HAP-1 (cell line): ENCODE results near the gene SLC12A7.
A peak's percentile ranks its signal among the peaks of the same experiment; 100 is the strongest.

ENCODE experiments used
- DNase-seq, 2 experiments: peaks; one replicate each; pipeline ENCODE4 v3.0.0-alpha.2; 2016 to 2020; ENCODE audit warnings: low spot score in 2 of 2
- H3K27me3 ChIP-seq: fragments of 250-450 bp; sonication (Bioruptor Pico); 2 replicates; pipeline ENCODE4 v1.5.1; 2020; ENCODE audit warnings: low read depth, mild to moderate bottlenecking, moderate library complexity
- H3K36me3 ChIP-seq: fragments of 250-450 bp; sonication (Bioruptor Pico); replicated peaks from 2 replicates; pipeline ENCODE4 v1.5.1; 2020; ENCODE audit warnings: mild to moderate bottlenecking
- H3K4me1 ChIP-seq: fragments of 250-450 bp; sonication (Bioruptor Pico); 2 replicates; pipeline ENCODE4 v1.5.1; 2020; ENCODE audit warnings: mild to moderate bottlenecking
- H3K4me3 ChIP-seq: fragments of 250-450 bp; sonication (Bioruptor Pico); 2 replicates; pipeline ENCODE4 v1.5.1; 2020; ENCODE audit warnings: mild to moderate bottlenecking, moderate library complexity
- H3K9me3 ChIP-seq: fragments of 250-450 bp; sonication (Bioruptor Pico); 2 replicates; pipeline ENCODE4 v1.5.1; 2020; ENCODE audit warnings: mild to moderate bottlenecking, moderate library complexity
- in situ Hi-C: fragments of 300-500 bp; cut with MboI; formaldehyde crosslinking; loops from 3 replicates; pipeline ENCODE4 v1.14.3; 2020; ENCODE audit warnings: low sequenced_read_pairs, inconsistent platforms, mixed read lengths

SLC12A7 gene

DNA sequence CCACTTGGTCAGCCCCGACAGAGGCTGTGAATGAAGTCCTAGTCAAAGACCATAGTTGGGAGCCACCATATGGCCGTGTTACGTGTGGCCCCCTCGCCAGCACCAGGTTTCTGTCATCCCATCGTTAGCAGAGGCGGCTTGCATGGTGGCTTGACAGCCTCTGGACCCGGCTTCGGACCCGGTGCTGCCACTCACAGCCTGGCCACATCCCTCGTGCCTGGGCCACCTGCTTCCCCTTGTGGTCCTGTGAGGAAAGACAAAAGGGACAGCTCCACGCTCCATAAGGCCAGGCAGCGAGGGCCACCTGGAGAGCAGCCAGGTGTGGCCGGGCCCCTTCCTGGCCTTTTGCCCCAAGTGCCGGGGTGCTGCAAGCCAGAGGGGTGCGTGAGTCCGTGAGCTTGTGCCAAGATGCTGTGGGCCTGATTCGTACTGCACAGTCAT, 97.1 kb downstream of the SLC12A7 start:
- in situ Hi-C loops: no loop called here
- no peaks in the 10 kb centered on the region for H3K27me3 ChIP-seq
- no peaks in the 10 kb centered on the region for H3K4me1 ChIP-seq
- DNase-seq: no peak
- H3K4me3 ChIP-seq: no peak overlapping the region
- H3K9me3 ChIP-seq: no peaks in the 10 kb centered on the region
- H3K36me3 ChIP-seq: no peaks in the 10 kb centered on the region

DNA sequence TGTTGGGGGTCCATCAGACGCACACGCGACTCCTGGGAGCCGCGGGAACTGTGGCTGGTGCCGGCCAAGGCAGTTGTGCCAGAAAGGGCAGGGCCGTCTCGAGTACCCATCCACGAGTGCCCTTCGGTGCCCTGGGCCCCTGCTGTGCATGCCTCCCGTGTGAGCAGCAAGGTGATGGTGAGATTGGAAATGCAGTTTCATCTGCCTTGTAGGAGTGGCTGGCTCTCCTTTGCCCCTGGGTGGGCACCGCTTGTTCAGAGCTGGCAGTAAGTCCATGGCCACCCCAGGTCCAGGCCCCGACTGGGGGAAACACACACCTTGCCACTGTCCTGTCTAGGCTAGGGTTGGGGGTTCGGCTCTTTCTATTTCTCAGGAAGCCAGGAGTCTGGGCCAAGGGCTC, 97.5 kb downstream of the SLC12A7 start:
- Histone ChIP-seq H3K4me1 (no peaks in the 10 kb centered on the region), H3K4me3 (no peak overlapping the region), H3K9me3 (no peaks in the 10 kb centered on the region), H3K36me3 (no peaks in the 10 kb centered on the region), H3K27me3 (no peaks in the 10 kb centered on the region)
- no peak for DNase-seq
- in situ Hi-C loops: no loop called here

DNA sequence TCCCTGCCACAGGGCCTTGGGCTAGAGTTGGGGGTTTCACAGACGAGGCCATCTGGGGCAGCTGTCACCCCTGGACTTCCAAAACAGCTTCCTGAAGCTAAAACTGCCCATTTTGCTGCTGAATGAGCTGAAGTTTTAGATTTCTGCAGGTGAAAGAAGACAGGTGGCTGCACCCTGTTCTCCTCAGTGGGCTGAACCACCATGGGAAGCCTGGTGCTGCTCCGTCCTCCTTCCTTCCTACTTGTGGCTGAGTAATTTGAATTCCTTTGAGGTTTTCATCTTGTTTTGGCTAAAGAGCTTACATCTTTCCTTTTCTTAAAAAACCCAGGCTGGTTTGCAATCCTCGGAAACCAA, 97.9 kb downstream of the SLC12A7 start:
- no peaks in the 10 kb centered on the region for H3K9me3 ChIP-seq
- H3K4me1 ChIP-seq: no peaks in the 10 kb centered on the region
- H3K36me3 ChIP-seq: no peaks in the 10 kb centered on the region
- DNase-seq: no peak
- H3K27me3 ChIP-seq: no peaks in the 10 kb centered on the region
- no peak overlapping the region for H3K4me3 ChIP-seq
- in situ Hi-C loops: no loop called here

- in situ Hi-C loops: no loop called here
- Histone ChIP-seq H3K36me3 (no peaks in the 10 kb centered on the region), H3K4me3 (no peak overlapping the region), H3K9me3 (no peaks in the 10 kb centered on the region), H3K4me1 (no peaks in the 10 kb centered on the region), H3K27me3 (no peaks in the 10 kb centered on the region)
- no peak for DNase-seq
These were observed 98.5 kb downstream of the SLC12A7 start for GRCh38 chr5:1013238-1013947.

- no peak for DNase-seq
- no peaks in the 10 kb centered on the region for H3K36me3 ChIP-seq
- in situ Hi-C loops: no loop called here
- no peaks in the 10 kb centered on the region for H3K9me3 ChIP-seq
- H3K4me3 ChIP-seq: no peak overlapping the region
- H3K4me1 ChIP-seq: no peaks in the 10 kb centered on the region
- H3K27me3 ChIP-seq: no peaks in the 10 kb centered on the region
These were observed 99.0 kb downstream of the SLC12A7 start for GRCh38 chr5:1012900-1013237.

DNA sequence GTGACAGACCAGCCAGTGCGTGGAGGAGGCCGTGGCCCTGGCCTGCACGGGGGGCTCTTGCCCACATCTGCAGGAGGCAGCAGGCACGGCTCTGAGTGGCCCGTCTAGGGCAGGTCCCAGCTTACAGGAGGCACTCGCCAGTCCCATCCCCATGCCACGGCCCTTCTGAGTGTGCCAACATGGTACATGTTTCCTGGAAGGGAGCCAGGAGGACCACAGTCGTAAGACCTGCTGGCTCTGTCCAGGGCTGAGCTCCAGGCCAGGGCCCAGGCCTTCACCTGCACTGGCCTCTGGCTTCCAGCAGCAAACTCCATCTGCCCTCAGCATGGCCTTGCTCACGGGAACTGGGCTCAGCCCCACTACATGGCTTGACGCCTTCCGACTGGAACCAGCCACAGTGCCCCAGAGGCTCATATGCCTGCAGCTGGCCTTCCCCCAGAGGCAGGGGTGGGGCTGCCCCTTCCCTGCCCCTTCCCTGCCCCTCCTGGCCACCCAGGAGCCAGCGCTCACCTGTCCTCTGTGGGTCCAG, 99.5 kb downstream of the SLC12A7 start:
- DNase-seq: no peak
- no peaks in the 10 kb centered on the region for H3K9me3 ChIP-seq
- in situ Hi-C loops: no loop called here
- H3K4me1 ChIP-seq: no peaks in the 10 kb centered on the region
- H3K4me3 ChIP-seq: no peak overlapping the region
- no peaks in the 10 kb centered on the region for H3K27me3 ChIP-seq
- no peaks in the 10 kb centered on the region for H3K36me3 ChIP-seq

DNA sequence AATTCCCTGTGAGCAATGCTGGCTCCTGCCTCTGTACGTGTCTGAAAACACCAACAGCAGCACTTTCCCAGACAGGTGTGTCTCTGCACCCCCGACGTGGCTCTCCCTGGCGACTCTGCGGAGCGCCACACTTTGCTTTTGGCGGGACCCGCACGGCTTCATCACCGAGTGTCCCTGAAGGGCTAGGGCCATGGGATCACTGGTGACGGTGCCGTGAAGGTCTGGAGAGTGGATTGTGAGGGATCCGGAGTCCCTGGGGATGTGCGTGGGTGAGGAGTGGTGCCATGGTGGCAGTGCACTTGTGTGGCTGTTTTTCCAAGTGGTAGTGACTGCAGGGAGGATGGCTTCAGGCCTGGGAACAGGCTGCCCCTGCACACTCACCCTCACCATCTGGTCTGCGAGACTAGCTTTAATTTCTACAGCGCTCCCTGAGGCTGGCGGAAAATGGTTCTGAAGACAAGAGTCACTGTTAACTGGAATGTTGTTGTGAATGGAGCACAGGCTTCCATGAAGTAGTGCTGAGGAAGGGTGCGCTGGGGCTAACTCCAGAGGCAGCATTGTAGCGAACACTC, 100.0 kb downstream of the SLC12A7 start:
- in situ Hi-C loops: no loop called here
- H3K4me3 ChIP-seq: no peak overlapping the region
- no peaks in the 10 kb centered on the region for H3K27me3 ChIP-seq
- no peak for DNase-seq
- H3K9me3 ChIP-seq: no peaks in the 10 kb centered on the region
- H3K4me1 ChIP-seq: no peaks in the 10 kb centered on the region
- H3K36me3 ChIP-seq: no peaks in the 10 kb centered on the region

DNA sequence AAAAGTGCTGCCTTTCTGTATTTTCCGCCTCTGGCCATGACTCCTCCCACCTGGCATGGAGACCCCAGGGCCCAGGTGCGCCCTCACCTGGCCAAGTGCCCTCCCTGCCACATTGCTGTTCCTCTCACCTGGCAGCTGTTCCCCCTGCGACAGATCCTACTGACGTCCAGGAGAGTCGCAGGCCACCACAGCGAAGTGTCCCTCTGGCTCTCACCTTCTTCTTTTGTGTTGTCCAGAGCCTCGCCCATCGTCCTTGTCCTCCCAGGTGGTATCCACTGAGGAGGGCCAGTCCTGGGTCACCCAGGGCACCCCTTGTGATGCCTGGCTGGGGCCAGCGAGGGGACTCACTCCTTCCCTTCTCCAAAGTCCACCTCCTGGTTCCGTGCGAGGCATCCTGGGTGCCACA, 100.6 kb downstream of the SLC12A7 start:
- Histone ChIP-seq H3K9me3 (no peaks in the 10 kb centered on the region), H3K27me3 (no peaks in the 10 kb centered on the region), H3K4me1 (no peaks in the 10 kb centered on the region), H3K36me3 (no peaks in the 10 kb centered on the region), H3K4me3 (no peak overlapping the region)
- peak in 1 of 2 experiments; percentile 73 for DNase-seq
- in situ Hi-C loops: no loop called here

DNA sequence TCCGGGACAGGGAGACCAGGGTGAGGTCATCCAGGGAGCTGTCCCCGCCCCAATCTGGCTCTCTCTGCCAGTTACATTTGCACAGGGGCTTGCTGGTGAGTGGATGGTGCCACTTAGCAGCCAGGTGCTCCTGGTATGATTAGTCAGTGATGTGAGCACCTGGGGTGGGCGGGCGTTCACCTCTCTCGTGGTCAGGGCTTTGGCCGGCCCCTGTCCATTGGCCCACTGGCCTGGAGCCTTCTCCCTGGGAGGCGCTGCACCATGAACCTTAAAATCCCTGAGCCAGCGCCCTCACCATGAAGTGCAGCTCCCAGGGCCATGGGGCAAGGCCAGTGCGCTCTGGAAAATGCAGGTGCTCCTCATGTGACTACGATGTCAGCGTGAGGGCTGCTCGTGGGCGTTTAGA, 101.2 kb downstream of the SLC12A7 start:
- no peak for DNase-seq
- no peak overlapping the region for H3K4me3 ChIP-seq
- no peaks in the 10 kb centered on the region for H3K9me3 ChIP-seq
- in situ Hi-C loops: no loop called here
- H3K4me1 ChIP-seq: no peaks in the 10 kb centered on the region
- H3K27me3 ChIP-seq: no peaks in the 10 kb centered on the region
- no peaks in the 10 kb centered on the region for H3K36me3 ChIP-seq

DNA sequence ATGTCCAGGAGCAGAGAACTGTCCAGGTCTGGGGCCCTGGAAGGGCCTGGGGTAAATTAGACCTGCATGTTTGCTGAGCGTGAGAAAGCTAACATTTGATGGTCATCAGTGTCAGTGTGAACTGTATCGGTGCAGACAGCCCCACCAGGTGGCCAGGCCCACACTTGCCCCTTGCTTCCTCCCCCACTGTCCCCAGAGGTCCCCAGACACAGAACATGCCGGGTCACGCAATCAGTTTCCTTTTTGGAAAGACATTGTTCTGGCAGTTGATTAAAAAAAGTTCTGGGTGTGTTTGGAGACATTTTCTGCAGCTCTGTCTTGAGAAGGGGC, 101.7 kb downstream of the SLC12A7 start:
- Histone ChIP-seq H3K4me3 (peak overlapping the region; percentile 35), H3K4me1 (no peaks in the 10 kb centered on the region), H3K27me3 (no peaks in the 10 kb centered on the region), H3K9me3 (no peaks in the 10 kb centered on the region), H3K36me3 (no peaks in the 10 kb centered on the region)
- DNase-seq: no peak
- in situ Hi-C loops: no loop called here

DNA sequence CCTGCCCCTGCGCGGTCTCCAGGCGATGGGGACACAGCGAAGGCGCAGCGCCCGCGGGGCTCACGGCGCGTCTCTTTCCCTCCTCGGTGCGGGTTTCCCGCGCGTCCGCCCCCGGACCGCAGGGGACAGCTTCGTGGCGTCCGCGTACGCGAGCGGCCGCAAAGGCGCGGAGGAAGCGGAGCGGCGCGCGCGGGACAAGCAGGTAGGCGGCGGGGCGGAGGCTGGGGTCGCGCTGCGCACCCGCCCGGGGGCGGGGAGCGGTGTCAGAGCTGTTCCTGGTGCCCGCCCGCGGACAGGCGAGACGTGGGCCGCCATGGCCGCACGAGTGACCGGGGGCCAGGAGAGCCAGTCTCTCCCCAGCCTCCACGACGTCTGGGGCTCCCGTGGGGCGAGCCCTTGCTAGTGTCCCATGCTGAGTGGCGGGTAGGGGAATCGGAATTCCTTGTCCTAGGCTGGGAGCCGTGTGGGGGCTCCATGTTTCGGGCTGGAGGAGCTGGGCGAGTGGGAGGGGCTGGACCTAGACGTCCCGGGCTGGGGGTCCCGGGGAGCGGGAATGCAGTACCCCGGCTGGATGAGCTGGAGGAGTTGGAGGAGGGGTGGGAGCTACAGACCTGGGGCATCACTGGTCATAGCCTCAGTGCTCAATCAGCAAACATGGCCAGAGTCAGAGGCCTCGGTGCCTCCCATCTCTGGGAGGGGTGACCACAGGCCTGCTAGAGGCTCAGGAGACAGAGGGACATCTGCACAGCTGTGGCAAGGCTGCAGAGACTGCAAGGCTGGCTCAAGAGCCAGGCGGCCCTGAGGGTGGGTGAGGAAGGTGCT, 102.3 kb downstream of the SLC12A7 start:
- H3K36me3 ChIP-seq: no peaks in the 10 kb centered on the region
- DNase-seq: peak in 1 of 2 experiments; percentile 12
- no peaks in the 10 kb centered on the region for H3K27me3 ChIP-seq
- no peaks in the 10 kb centered on the region for H3K4me1 ChIP-seq
- H3K4me3 ChIP-seq: peak overlapping the region; percentile 35
- no peaks in the 10 kb centered on the region for H3K9me3 ChIP-seq
- in situ Hi-C loops: no loop called here

DNA sequence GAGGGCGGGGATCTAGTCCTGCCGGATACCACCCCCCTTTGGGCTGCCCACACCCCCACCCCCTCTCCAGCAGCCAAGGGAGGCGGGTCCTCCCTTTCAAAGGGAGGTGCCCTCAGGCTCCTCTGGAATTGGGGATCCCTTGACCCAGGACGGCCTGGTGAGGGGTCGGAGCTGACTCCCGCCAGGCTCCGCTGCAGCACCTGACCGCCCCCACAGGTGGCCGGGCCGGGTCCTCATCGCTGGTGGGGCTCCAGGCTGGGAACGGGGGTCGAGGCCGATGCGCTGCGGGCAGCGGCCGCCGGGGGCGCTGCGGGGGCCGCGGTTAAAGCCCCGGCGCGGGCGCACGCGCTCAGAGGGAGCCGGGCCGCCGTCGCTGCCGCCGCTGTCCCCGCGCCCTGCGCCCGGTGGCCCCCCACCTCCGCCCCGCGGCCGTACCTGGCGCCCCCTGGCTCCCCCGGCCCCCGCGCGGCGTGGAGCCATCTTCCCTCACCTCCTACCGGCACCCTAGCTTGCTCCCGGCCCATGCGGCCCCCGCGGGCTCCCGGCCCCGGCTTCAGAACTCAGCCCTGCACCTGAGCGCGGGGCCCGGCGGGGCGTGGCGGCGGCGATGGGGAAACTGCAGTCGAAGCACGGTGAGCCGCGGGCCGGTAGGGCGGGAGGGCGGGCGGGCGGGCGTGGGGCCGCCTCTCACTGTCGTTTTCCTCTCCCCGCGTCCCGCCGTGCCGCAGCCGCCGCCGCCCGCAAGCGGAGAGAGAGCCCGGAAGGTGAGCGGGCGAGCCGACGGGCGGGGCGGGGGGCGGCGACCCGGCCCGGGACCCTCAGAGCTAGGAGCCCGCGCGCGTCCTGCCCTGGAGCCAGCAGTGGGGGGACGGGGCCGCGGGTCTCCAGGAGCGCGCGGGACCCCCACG, 103.2 kb downstream of the SLC12A7 start, which contains the start of gene NKD2:
TSS of gene NKD2 (plus strand) at position 352 of the 908 bp plus-strand sequence. CDS start at position 608, 256 bp downstream.
- Histone ChIP-seq H3K27me3 (no peaks in the 10 kb centered on the region), H3K9me3 (no peaks in the 10 kb centered on the region), H3K36me3 (no peaks in the 10 kb centered on the region), H3K4me1 (no peaks in the 10 kb centered on the region), H3K4me3 (peak within 1 kb of the TSS; percentile 35)
- in situ Hi-C loops: no loop called here
- DNase-seq: peak; percentile 40 to 78

- DNase-seq: peak in 1 of 2 experiments; percentile 15
- Histone ChIP-seq H3K36me3 (no peaks in the 10 kb centered on the region), H3K4me3 (peak overlapping the region; percentile 35; the same call in 1 of the 2 replicates), H3K27me3 (no peaks in the 10 kb centered on the region), H3K4me1 (no peaks in the 10 kb centered on the region), H3K9me3 (no peaks in the 10 kb centered on the region)
- in situ Hi-C loops: no loop called here
These were observed 104.0 kb downstream of the SLC12A7 start for GRCh38 chr5:1007681-1008450.
